A549 (cell line): Measurements from ENCODE around the gene POLR1D. TPM values are rescaled to one million over a fixed set of nuclear protein-coding genes. Genes with fewer than 3 reads are reported as not detected.

Experiments
- ATAC-seq, 2 experiments: fragments of 200-7000 bp in 1 of 2; fragments of >200 bp in 1 of 2; cut with Nextera tagmentation in 1 of 2; cut with Tn5 transposase in 1 of 2; 3 replicates each; pipeline versions ENCODE4 v1.8.0 to v1.9.1; 2018 to 2020; ENCODE audit warnings: mild to moderate bottlenecking in 1 of 2, moderate library complexity in 1 of 2
- CTCF ChIA-PET: fragments of 300-600 bp; sonication (Branson Sonifier 250); formaldehyde crosslinking; extraction: SDS; loops from one replicate; lab custom pipeline; 2021; ENCODE audit warnings: antibody characterized with exemption, inconsistent platforms; lab: Yijun Ruan, JAX
- POLR2A ChIA-PET: fragments of 350-600 bp; formaldehyde crosslinking; extraction: SDS; loops from one replicate; lab custom pipeline; 2021; ENCODE audit warnings: antibody characterized with exemption, inconsistent platforms; lab: Yijun Ruan, JAX
- DNase-seq, 2 experiments: peaks; one replicate each; pipeline versions ENCODE4 v3.0.0 to v3.0.0-alpha.2; 2011 to 2016; ENCODE audit warnings: low read depth in 1 of 2, low spot score in 1 of 2
- FAIRE-seq: peaks from 2 replicates; lab custom pipeline; 2011; peaks lifted over from hg19 to GRCh38; lab: Jason Lieb, UNC
- H3K27ac ChIP-seq, 2 experiments: fragments of >200 bp; sonication (Bioruptor Twin); formaldehyde crosslinking; 3 replicates each; pipeline ENCODE4 v1.5.1; 2016 to 2017
- H3K4me1 ChIP-seq: fragments of >200 bp; sonication (Bioruptor Twin); formaldehyde crosslinking; 3 replicates; pipeline ENCODE4 v1.6.1; 2016
- H3K4me2 ChIP-seq: fragments of >200 bp; sonication (Bioruptor Twin); formaldehyde crosslinking; 3 replicates; pipeline ENCODE4 v1.6.1; 2016
- H3K4me3 ChIP-seq: fragments of >200 bp; sonication (Bioruptor Twin); formaldehyde crosslinking; 3 replicates; pipeline ENCODE4 v1.5.1; 2016
- H3K9me3 ChIP-seq: fragments of >200 bp; sonication (Bioruptor Twin); formaldehyde crosslinking; 3 replicates; pipeline ENCODE4 v1.6.1; 2016
- BCL3 ChIP-seq: fragments of >200 bp; sonication (Bioruptor Twin); formaldehyde crosslinking; IDR thresholded peaks from 3 replicates; pipeline ENCODE4 v1.6.1; 2016
- EP300 ChIP-seq, 2 experiments: fragments of >200 bp; sonication (Bioruptor Twin); formaldehyde crosslinking; IDR thresholded peaks; 2 replicates in 1 of 2; 3 replicates in 1 of 2; pipeline ENCODE4 v1.6.1; 2016 to 2017
- ESRRA ChIP-seq: fragments of 150-350 bp; IDR thresholded peaks from 2 replicates; pipeline ENCODE4 v1.6.1; 2014; ENCODE audit warnings: mild to moderate bottlenecking, low read length, borderline replicate concordance
- FOSL2 ChIP-seq, 2 experiments: fragments of 450-650 bp in 1 of 2; fragments of >200 bp in 1 of 2; sonication (Bioruptor Twin) in 1 of 2; formaldehyde crosslinking; IDR thresholded peaks; 2 replicates each; pipeline versions ENCODE4 v1.5.0 to v1.6.1; 2016 to 2020; ENCODE audit warnings: mild to moderate bottlenecking in 1 of 2, moderate library complexity in 1 of 2
- FOXS1 ChIP-seq: fragments of 250-450 bp; sonication (Bioruptor Pico); IDR thresholded peaks from 2 replicates; pipeline ENCODE4 v1.5.0; 2020; ENCODE audit warnings: mild to moderate bottlenecking, moderate library complexity
- HOXB13 ChIP-seq: fragments of 250-450 bp; sonication (Bioruptor Pico); IDR thresholded peaks from 2 replicates; pipeline ENCODE4 v1.5.0; 2020; ENCODE audit warnings: low read depth, mild to moderate bottlenecking, moderate library complexity
- JUN ChIP-seq, 2 experiments: fragments of >200 bp; sonication (Bioruptor Twin); formaldehyde crosslinking; IDR thresholded peaks; 2 replicates in 1 of 2; 3 replicates in 1 of 2; pipeline ENCODE4 v1.6.1; 2016 to 2017
- MYC ChIP-seq: IDR thresholded peaks from 2 replicates; pipeline ENCODE4 v1.6.1; 2012; ENCODE audit warnings: mild to moderate bottlenecking, inconsistent platforms, low read length, improper control_type of control experiment, borderline replicate concordance
- NPAS2 ChIP-seq: fragments of 250-450 bp; sonication (Bioruptor Pico); IDR thresholded peaks from 2 replicates; pipeline ENCODE4 v1.8.0; 2022; ENCODE audit warnings: mild to moderate bottlenecking, moderate library complexity, borderline replicate concordance
- POLR2A ChIP-seq: IDR thresholded peaks from 2 replicates; pipeline ENCODE4 v1.6.1; 2012; ENCODE audit warnings: mild to moderate bottlenecking, low read length
- POLR2AphosphoS2 ChIP-seq: conservative IDR thresholded peaks from 2 replicates; pipeline ENCODE4 v1.6.1; 2012; ENCODE audit warnings: low read length, improper control_type of control experiment, inconsistent platforms
- REST ChIP-seq: fragments of 200-600 bp; sonication (generic); IDR thresholded peaks from 2 replicates; pipeline ENCODE4 v1.6.1; 2016; ENCODE audit warnings: antibody characterized with exemption, mild to moderate bottlenecking, moderate library complexity
- RNF2 ChIP-seq: fragments of 200-600 bp; sonication (generic); IDR thresholded peaks from 2 replicates; pipeline ENCODE4 v1.6.1; 2016; ENCODE audit warnings: low read depth, mild to moderate bottlenecking, antibody characterized with exemption, moderate library complexity, borderline replicate concordance
- ZNF302 ChIP-seq: fragments of 250-450 bp; sonication (Bioruptor Pico); IDR thresholded peaks from 2 replicates; pipeline ENCODE4 v1.9.0; 2021; ENCODE audit warnings: inconsistent platforms, mild to moderate bottlenecking, moderate library complexity
- ZSCAN20 ChIP-seq: fragments of 250-450 bp; sonication (Bioruptor Pico); IDR thresholded peaks from 2 replicates; pipeline ENCODE4 v1.8.0; 2022; ENCODE audit warnings: mild to moderate bottlenecking, moderate library complexity
- WGBS: methylation state at CpG from one replicate; pipeline ENCODE4 v1.1.6; 2017; ENCODE audit errors: missing lambda C conversion rate; 5-methylcytosine and 5-hydroxymethylcytosine counted together
- polyA plus RNA-seq, 4 experiments: library from polyadenylated mRNA; depleted of rRNA in 3 of 4; stranded (reverse); fragments of >200 nt; fragmentation: RNase III in 1 of 4; extraction: RNeasy Plus Mini Kit Qiagen cat#74134 plus additional on column Dnase treatment in 1 of 4; gene quantifications; 2 replicates in 3 of 4; 3 replicates in 1 of 4; pipeline ENCODE4 v1.2.3, GENCODE V29; 2011 to 2017
- TF ChIP-seq, protein P1 (sequence below): IDR thresholded peaks from 2 replicates; pipeline ENCODE4 v1.6.1; 2012; ENCODE audit warnings: low read depth, borderline replicate concordance
- TF ChIP-seq, protein P2 (sequence below): IDR thresholded peaks from 2 replicates; pipeline ENCODE4 v1.6.1; 2012

POLR1D gene
- polyA plus RNA-seq, 2 of the 4 experiments (the other 2 are of a cell fraction): 110 to 161 TPM

- Histone ChIP-seq H3K4me1 (peaks cover 20% of the 10 kb centered on the region), H3K4me3 (peak overlapping the region; percentile 83), H3K4me2 (peak overlapping the region; percentile 96), H3K27ac (peak overlapping the region; percentile 84 to 97), H3K9me3 (no peaks in the 10 kb centered on the region)
- CTCF ChIA-PET: interaction anchor here (0.9 to 3.4 kb wide), 10 partner anchors 11 to 210 kb away, joined by 3 to 13 read pairs (median 4); no protein-coding TSS in a partner anchor
- DNase-seq: peak; percentile 7 to 8
- no peak for FAIRE-seq
- POLR2A ChIA-PET: interaction anchor here (0.7 to 1.6 kb wide), 6 partner anchors 13 to 170 kb away, joined by 3 to 6 read pairs (median 4); partner anchors contain the start of gene MTIF3
- 3% methylated on average over 11 of the region's 47 CpGs for WGBS
- TF ChIP-seq ESRRA (no peak), BCL3 (no peak), FOSL2 (IDR thresholded peaks at IDR 0.05) (no peak), FOSL2 (CRISPR knock-in tag; IDR thresholded peaks at IDR 0.05) (no peak), EP300 (IDR thresholded peaks at IDR 0.05) (no peak), NPAS2 (no peak), HOXB13 (CRISPR knock-in tag) (no peak), POLR2AphosphoS2 (no peak), ZNF302 (CRISPR knock-in tag) (no peak), REST (no peak), POLR2A (no peak), FOXS1 (CRISPR knock-in tag) (no peak)
- TF ChIP-seq, protein P1, sequence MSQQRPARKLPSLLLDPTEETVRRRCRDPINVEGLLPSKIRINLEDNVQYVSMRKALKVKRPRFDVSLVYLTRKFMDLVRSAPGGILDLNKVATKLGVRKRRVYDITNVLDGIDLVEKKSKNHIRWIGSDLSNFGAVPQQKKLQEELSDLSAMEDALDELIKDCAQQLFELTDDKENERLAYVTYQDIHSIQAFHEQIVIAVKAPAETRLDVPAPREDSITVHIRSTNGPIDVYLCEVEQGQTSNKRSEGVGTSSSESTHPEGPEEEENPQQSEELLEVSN: no peak
- TF ChIP-seq, protein P2, sequence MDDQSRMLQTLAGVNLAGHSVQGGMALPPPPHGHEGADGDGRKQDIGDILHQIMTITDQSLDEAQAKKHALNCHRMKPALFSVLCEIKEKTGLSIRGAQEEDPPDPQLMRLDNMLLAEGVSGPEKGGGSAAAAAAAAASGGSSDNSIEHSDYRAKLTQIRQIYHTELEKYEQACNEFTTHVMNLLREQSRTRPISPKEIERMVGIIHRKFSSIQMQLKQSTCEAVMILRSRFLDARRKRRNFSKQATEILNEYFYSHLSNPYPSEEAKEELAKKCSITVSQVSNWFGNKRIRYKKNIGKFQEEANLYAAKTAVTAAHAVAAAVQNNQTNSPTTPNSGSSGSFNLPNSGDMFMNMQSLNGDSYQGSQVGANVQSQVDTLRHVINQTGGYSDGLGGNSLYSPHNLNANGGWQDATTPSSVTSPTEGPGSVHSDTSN: no peak
- peak; percentile 41 to 54 for ATAC-seq
Observed at GRCh38 chr13:27619728-27620376, 1.8 kb upstream of the POLR1D start.

GRCh38 chr13:27620377-27621115 is 1.1 kb upstream of the POLR1D start, which contains the start of gene LNX2:
Gene LNX2 (minus strand): TSS chr13:27620529. CDS start chr13:27581703, 38,826 bp downstream.
- no peak for FAIRE-seq
- Histone ChIP-seq H3K4me1 (peaks cover 20% of the 10 kb centered on the region), H3K9me3 (no peaks in the 10 kb centered on the region), H3K4me3 (peak within 1 kb of the TSS; percentile 83), H3K4me2 (peak within 1 kb of the TSS; percentile 96), H3K27ac (peak within 1 kb of the TSS; percentile 84 to 97)
- 7% methylated on average over 14 of the region's 79 CpGs for WGBS
- ChIA-PET CTCF (interaction anchor here (0.6 to 3.4 kb wide), 9 partner anchors 8 to 210 kb away, joined by 3 to 13 read pairs (median 3); no protein-coding TSS in a partner anchor), POLR2A (interaction anchor here (0.7 to 1.6 kb wide), 9 partner anchors 11 to 334 kb away, joined by 3 to 6 read pairs (median 4); partner anchors contain the start of gene MTIF3)
- DNase-seq: peak; percentile 80 to 92
- peak; percentile 91 to 97 for ATAC-seq
- TF ChIP-seq JUN (IDR thresholded peaks at IDR 0.05) (peak in 1 of 2 experiments; percentile 49; a peak in 2 of 5 replicates), RNF2 (no peak), POLR2A (no peak; the same call in 1 of the 2 replicates), MYC (no peak), ZSCAN20 (CRISPR knock-in tag) (no peak), POLR2AphosphoS2 (no peak)
- TF ChIP-seq, protein P2: no peak
